Mesothelial cell of epicardium (in vitro differentiated cells): Measurements from ENCODE around the gene FILIP1L. TPM values are rescaled to one million over a fixed set of nuclear protein-coding genes. Genes with fewer than 3 reads are reported as not detected.

Experiments
- DNase-seq, 2 experiments: peaks; one replicate each; pipeline ENCODE4 v3.0.0; 2021; ENCODE audit warnings: low spot score in 2 of 2; ENCODE audit not compliant: unreplicated experiment in 2 of 2
- H3K27ac Mint-ChIP-seq: 2 replicates; pipeline ENCODE4 v1.8.0; 2021; ENCODE audit warnings: mixed read lengths
- H3K27me3 Mint-ChIP-seq: 2 replicates; pipeline ENCODE4 v1.8.0; 2021; ENCODE audit warnings: low read depth, mixed read lengths
- H3K36me3 Mint-ChIP-seq: 2 replicates; pipeline ENCODE4 v1.8.0; 2021; ENCODE audit warnings: mixed read lengths
- H3K4me1 Mint-ChIP-seq: 2 replicates; pipeline ENCODE4 v1.8.0; 2021; ENCODE audit warnings: mixed read lengths
- H3K4me3 Mint-ChIP-seq: 2 replicates; pipeline ENCODE4 v1.8.0; 2021; ENCODE audit warnings: mild to moderate bottlenecking, moderate library complexity, mixed read lengths
- H3K9me3 Mint-ChIP-seq: 2 replicates; pipeline ENCODE4 v1.8.0; 2021; ENCODE audit warnings: mixed read lengths
- CTCF ChIP-seq: fragments of 200-600 bp; sonication (generic); IDR thresholded peaks from one replicate; pipeline ENCODE4 v1.5.0; 2021; ENCODE audit warnings: antibody characterized with exemption; ENCODE audit not compliant: unreplicated experiment
- total RNA-seq: library from RNA; stranded (reverse); gene quantifications from 3 replicates; pipeline ENCODE4 v1.2.1, GENCODE V29; 2021

Gene FILIP1L
- total RNA-seq, 1 donor from 2014 or later = 15.7 TPM

GRCh38 chr3:100067589-100067988 lies 46.7 kb downstream of the FILIP1L start:
- DNase-seq = no peak
- Mint-ChIP-seq H3K36me3 (no peaks in the 10 kb centered on the region), H3K4me1 (peaks cover 8% of the 10 kb centered on the region), H3K4me3 (no peak overlapping the region), H3K27me3 (no peaks in the 10 kb centered on the region), H3K27ac (no peak overlapping the region), H3K9me3 (no peaks in the 10 kb centered on the region)
- TF ChIP-seq CTCF = no peak

- Mint-ChIP-seq H3K36me3 (no peaks in the 10 kb centered on the region), H3K27me3 (no peaks in the 10 kb centered on the region), H3K4me1 (peaks cover 3% of the 10 kb centered on the region), H3K4me3 (no peak overlapping the region), H3K27ac (no peak overlapping the region), H3K9me3 (no peaks in the 10 kb centered on the region)
- no peak for DNase-seq
- no peak for TF ChIP-seq CTCF
These were observed 50.3 kb downstream of the FILIP1L start for GRCh38 chr3:100063929-100064461.

- TF ChIP-seq CTCF = no peak
These were observed 51.6 kb downstream of the FILIP1L start for GRCh38 chr3:100062665-100063064.

GRCh38 chr3:100060685-100061484 lies 53.4 kb downstream of the FILIP1L start:
- H3K4me1 Mint-ChIP-seq = peaks cover 4% of the 10 kb centered on the region
- peaks cover under 1% of the 10 kb centered on the region for H3K36me3 Mint-ChIP-seq
- no peak overlapping the region for H3K4me3 Mint-ChIP-seq
- no peak for TF ChIP-seq CTCF
- no peak for DNase-seq
- peaks cover 2% of the 10 kb centered on the region for H3K9me3 Mint-ChIP-seq
- no peak overlapping the region for H3K27ac Mint-ChIP-seq
- no peaks in the 10 kb centered on the region for H3K27me3 Mint-ChIP-seq

More at GRCh38 chr3:100062665-100063064, 51.6 kb downstream of the FILIP1L start:
- DNase-seq = no peak
- Mint-ChIP-seq H3K36me3 (no peaks in the 10 kb centered on the region), H3K4me3 (no peak overlapping the region), H3K27me3 (no peaks in the 10 kb centered on the region), H3K27ac (no peak overlapping the region), H3K4me1 (peaks cover 4% of the 10 kb centered on the region), H3K9me3 (no peaks in the 10 kb centered on the region)

GRCh38 chr3:100059472-100059871 lies 54.8 kb downstream of the FILIP1L start:
- DNase-seq = no peak

More at GRCh38 chr3:100059472-100059871, 54.8 kb downstream of the FILIP1L start:
- Mint-ChIP-seq H3K36me3 (peaks cover 2% of the 10 kb centered on the region), H3K27me3 (no peaks in the 10 kb centered on the region), H3K9me3 (peaks cover 4% of the 10 kb centered on the region), H3K4me3 (no peak overlapping the region), H3K4me1 (peaks cover 4% of the 10 kb centered on the region), H3K27ac (no peak overlapping the region)
- TF ChIP-seq CTCF = no peak
